ENCODE measurements around the gene FJX1.
A peak's percentile ranks its signal among the peaks of the same experiment; 100 is the strongest.
"Not testable (repeated sequence)": the region's sequence is repeated elsewhere in the genome, so short reads cannot be mapped to it uniquely, and the experiment has no call there.

The FJX1 gene

GRCh38 chr11:35652786-35653185, 34.5 kb downstream of the FJX1 start:
- 0 out of 2 replicates have a peak, but pooled peaks have one; percentile 39 for TF ChIP-seq ZNF433 (tag by site-specific recombination; IDR thresholded peaks at IDR 0.05; ENCODE audit: low read depth)
- TF ChIP-seq ZNF555 (tag by site-specific recombination; conservative IDR thresholded peaks at IDR 0.05), result peak; percentile 35
- TF ChIP-seq, protein P1, sequence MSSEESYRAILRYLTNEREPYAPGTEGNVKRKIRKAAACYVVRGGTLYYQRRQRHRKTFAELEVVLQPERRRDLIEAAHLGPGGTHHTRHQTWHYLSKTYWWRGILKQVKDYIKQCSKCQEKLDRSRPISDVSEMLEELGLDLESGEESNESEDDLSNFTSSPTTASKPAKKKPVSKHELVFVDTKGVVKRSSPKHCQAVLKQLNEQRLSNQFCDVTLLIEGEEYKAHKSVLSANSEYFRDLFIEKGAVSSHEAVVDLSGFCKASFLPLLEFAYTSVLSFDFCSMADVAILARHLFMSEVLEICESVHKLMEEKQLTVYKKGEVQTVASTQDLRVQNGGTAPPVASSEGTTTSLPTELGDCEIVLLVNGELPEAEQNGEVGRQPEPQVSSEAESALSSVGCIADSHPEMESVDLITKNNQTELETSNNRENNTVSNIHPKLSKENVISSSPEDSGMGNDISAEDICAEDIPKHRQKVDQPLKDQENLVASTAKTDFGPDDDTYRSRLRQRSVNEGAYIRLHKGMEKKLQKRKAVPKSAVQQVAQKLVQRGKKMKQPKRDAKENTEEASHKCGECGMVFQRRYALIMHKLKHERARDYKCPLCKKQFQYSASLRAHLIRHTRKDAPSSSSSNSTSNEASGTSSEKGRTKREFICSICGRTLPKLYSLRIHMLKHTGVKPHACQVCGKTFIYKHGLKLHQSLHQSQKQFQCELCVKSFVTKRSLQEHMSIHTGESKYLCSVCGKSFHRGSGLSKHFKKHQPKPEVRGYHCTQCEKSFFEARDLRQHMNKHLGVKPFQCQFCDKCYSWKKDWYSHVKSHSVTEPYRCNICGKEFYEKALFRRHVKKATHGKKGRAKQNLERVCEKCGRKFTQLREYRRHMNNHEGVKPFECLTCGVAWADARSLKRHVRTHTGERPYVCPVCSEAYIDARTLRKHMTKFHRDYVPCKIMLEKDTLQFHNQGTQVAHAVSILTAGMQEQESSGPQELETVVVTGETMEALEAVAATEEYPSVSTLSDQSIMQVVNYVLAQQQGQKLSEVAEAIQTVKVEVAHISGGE (tag by site-specific recombination; conservative IDR thresholded peaks at IDR 0.05; ENCODE audit: low read depth), result peak; percentile 31; the same call in 1 of the 2 replicates
- peak; percentile 84 for TF ChIP-seq ZNF394 (tag by site-specific recombination; IDR thresholded peaks at IDR 0.05; ENCODE audit: borderline replicate concordance)
- peak; percentile 64 for TF ChIP-seq ZNF426 (tag by site-specific recombination; IDR thresholded peaks at IDR 0.05)
- TF ChIP-seq ZNF623 (tag by site-specific recombination; IDR thresholded peaks at IDR 0.05), result peak; percentile 28; the same call in 1 of the 2 replicates
- peak; percentile 49; the same call in 1 of the 2 replicates for TF ChIP-seq ZNF140 (tag by site-specific recombination; IDR thresholded peaks at IDR 0.05)
- TF ChIP-seq ZNF518A (tag by site-specific recombination; conservative IDR thresholded peaks at IDR 0.05; ENCODE audit: low read depth), result peak; percentile 71
- peak; percentile 30 for TF ChIP-seq ZNF654 (tag by site-specific recombination; IDR thresholded peaks at IDR 0.05; ENCODE audit: low read depth)
- H3K36me3 ChIP-seq (ENCODE audit: control insufficient read depth in 2 of 2, insufficient read depth in 1 of 2, low read length in 2 of 2); POLR2A ChIA-PET; H3K4me3 ChIP-seq (ENCODE audit: low read depth, low read length); CTCF ChIA-PET; H3K4me1 ChIP-seq (ENCODE audit: control insufficient read depth, insufficient read depth, low read length); H3K9me3 ChIP-seq (ENCODE audit: control insufficient read depth, insufficient read depth, low read depth, low read length); H3K27ac ChIP-seq (ENCODE audit: extremely low read depth, low read depth, low read length): not testable (repeated sequence)

GRCh38 chr11:35654711-35655110, 36.5 kb downstream of the FJX1 start:
- Histone ChIP-seq H3K36me3 (ENCODE audit: control insufficient read depth in 2 of 2, insufficient read depth in 1 of 2, low read length in 2 of 2) (no peaks in the 10 kb centered on the region), H3K4me1 (ENCODE audit: control insufficient read depth, insufficient read depth, low read length) (peaks cover 2% of the 10 kb centered on the region; the same call in 1 of the 2 replicates), H3K4me3 (ENCODE audit: low read depth, low read length) (no peak overlapping the region), H3K27ac (ENCODE audit: extremely low read depth, low read depth, low read length) (no peak overlapping the region), H3K9me3 (ENCODE audit: control insufficient read depth, insufficient read depth, low read depth, low read length) (no peaks in the 10 kb centered on the region)
- TF ChIP-seq MZF1 (tag by site-specific recombination; IDR thresholded peaks at IDR 0.05; ENCODE audit: borderline replicate concordance) (peak; percentile 82; the same call in 1 of the 2 replicates), ZNF324 (tag by site-specific recombination; IDR thresholded peaks at IDR 0.05) (no peak), ZNF660 (tag by site-specific recombination; IDR thresholded peaks at IDR 0.05) (0 out of 2 replicates have a peak, but pooled peaks have one; percentile 36)
- ChIA-PET CTCF (interaction anchor here (0.6 kb wide), 1 partner anchor 12 kb away, joined by 5 read pairs; no protein-coding TSS in a partner anchor), POLR2A (no interaction called here)

DNA sequence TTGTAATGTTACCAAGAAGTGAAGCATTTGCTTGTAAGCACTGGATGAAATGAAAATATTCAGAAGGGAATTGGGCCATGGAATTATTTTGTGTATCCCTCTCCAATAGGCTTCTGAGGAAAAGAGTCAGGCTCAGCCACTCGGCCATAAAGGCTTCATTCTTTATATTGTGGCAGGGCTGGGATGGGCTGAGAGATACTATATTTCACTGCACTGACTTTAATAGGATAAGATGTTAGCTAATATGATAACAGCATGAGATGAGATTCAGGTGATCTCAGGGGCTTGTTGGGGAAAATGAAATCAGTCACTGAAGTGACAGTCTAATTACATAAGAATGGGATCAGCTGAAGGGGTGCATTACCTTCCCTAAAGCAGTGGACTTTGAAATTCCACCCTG, 37.0 kb downstream of the FJX1 start:
- POLR2A ChIA-PET, result no interaction called here
- no peak overlapping the region for H3K27ac ChIP-seq (ENCODE audit: extremely low read depth, low read depth, low read length)
- no peaks in the 10 kb centered on the region for H3K36me3 ChIP-seq (ENCODE audit: control insufficient read depth in 2 of 2, insufficient read depth in 1 of 2, low read length in 2 of 2)
- H3K9me3 ChIP-seq (ENCODE audit: control insufficient read depth, insufficient read depth, low read depth, low read length), result no peaks in the 10 kb centered on the region
- CTCF ChIA-PET, result interaction anchor here (0.6 kb wide), 2 partner anchors 12 to 168 kb away, joined by 4 to 5 read pairs; no protein-coding TSS in a partner anchor
- H3K4me3 ChIP-seq (ENCODE audit: low read depth, low read length), result no peak overlapping the region
- H3K4me1 ChIP-seq (ENCODE audit: control insufficient read depth, insufficient read depth, low read length), result peaks cover 2% of the 10 kb centered on the region; the same call in 1 of the 2 replicates
- TF ChIP-seq ZNF174 (tag by site-specific recombination; IDR thresholded peaks at IDR 0.05) (no peak), GLI2 (tag by site-specific recombination; IDR thresholded peaks at IDR 0.05; ENCODE audit: borderline replicate concordance, low read depth) (no peak), ZFHX2 (tag by site-specific recombination; conservative IDR thresholded peaks at IDR 0.05) (no peak), ELK4 (IDR thresholded peaks at IDR 0.05; ENCODE audit: borderline replicate concordance, low read depth, low read length) (no peak), ZBTB26 (tag by site-specific recombination; optimal IDR thresholded peaks at IDR 0.05) (no peak), TCF7L2 (IDR thresholded peaks at IDR 0.05; ENCODE audit: borderline replicate concordance, low read depth, low read length) (no peak), KLF8 (tag by site-specific recombination; IDR thresholded peaks at IDR 0.05) (no peak), YY1 (tag by site-specific recombination; IDR thresholded peaks at IDR 0.05) (no peak)

Data from HEK293 (cell line).